CD4-positive, CD25-positive, alpha-beta regulatory T cell (primary cell): Measurements from ENCODE around the gene MS4A13. TPM values are rescaled to one million over a fixed set of nuclear protein-coding genes. Genes with fewer than 3 reads are reported as not detected.
"Not testable (repeated sequence)": the region's sequence is repeated elsewhere in the genome, so short reads cannot be mapped to it uniquely, and the experiment has no call there.

ENCODE experiments used
- ATAC-seq, 2 donors: fragments of 150-1000 bp; cut with Tn5 transposase; one replicate each; pipeline ENCODE4 v1.10.0; 2021; ENCODE audit warnings: low read depth in 2 of 2, moderate number of reproducible peaks in 2 of 2, moderate library complexity in 1 of 2
- DNase-seq, 3 donors: peaks; one replicate each; pipeline versions ENCODE4 v3.0.0 to v3.0.0-alpha.2; 2012 to 2022; ENCODE audit warnings: mixed read lengths in 1 of 3
- H3K27ac ChIP-seq: one replicate; pipeline ENCODE4 v1.7.0; 2013; ENCODE audit warnings: mild to moderate bottlenecking, low read length; ENCODE audit not compliant: insufficient read depth, poor library complexity, severe bottlenecking
- H3K27me3 ChIP-seq: one replicate; pipeline ENCODE4 v1.7.0; 2013; ENCODE audit warnings: low read length; ENCODE audit not compliant: control insufficient read depth, insufficient read depth
- H3K36me3 ChIP-seq: one replicate; pipeline ENCODE4 v1.7.0; 2013; ENCODE audit warnings: mild to moderate bottlenecking, low read length, moderate library complexity; ENCODE audit not compliant: control insufficient read depth, insufficient read depth
- H3K4me1 ChIP-seq: 2 replicates; pipeline ENCODE4 v1.7.0; 2013; ENCODE audit warnings: mild to moderate bottlenecking, low read length; ENCODE audit not compliant: insufficient read depth, control insufficient read depth, poor library complexity, severe bottlenecking
- H3K4me3 ChIP-seq: one replicate; pipeline ENCODE4 v1.7.0; 2013; ENCODE audit warnings: low read depth, mild to moderate bottlenecking, low read length, moderate library complexity
- H3K9me3 ChIP-seq, 2 experiments: 1 replicate in 1 of 2; 2 replicates in 1 of 2; pipeline ENCODE4 v1.7.0; 2013; ENCODE audit warnings: low read length in 2 of 2, mild to moderate bottlenecking in 1 of 2, moderate library complexity in 1 of 2; ENCODE audit not compliant: control insufficient read depth in 2 of 2
- H3K27ac Mint-ChIP-seq, 3 donors: one replicate each; pipeline ENCODE4 v1.8.0; 2020 to 2022; ENCODE audit warnings: mild to moderate bottlenecking in 3 of 3, mixed read lengths in 3 of 3, moderate library complexity in 2 of 3
- H3K27me3 Mint-ChIP-seq: one replicate; pipeline ENCODE4 v1.8.0; 2022; ENCODE audit warnings: mild to moderate bottlenecking, mixed read lengths
- H3K36me3 Mint-ChIP-seq: one replicate; pipeline ENCODE4 v1.8.0; 2020; ENCODE audit warnings: mixed read lengths
- H3K4me1 Mint-ChIP-seq, 4 donors: one replicate each; pipeline ENCODE4 v1.8.0; 2020 to 2022; ENCODE audit warnings: mixed read lengths in 4 of 4, mild to moderate bottlenecking in 1 of 4
- H3K4me3 Mint-ChIP-seq, 4 donors: one replicate each; pipeline ENCODE4 v1.8.0; 2020 to 2022; ENCODE audit warnings: mild to moderate bottlenecking in 4 of 4, mixed read lengths in 4 of 4, moderate library complexity in 3 of 4
- H3K9me3 Mint-ChIP-seq, 7 donors: one replicate each; pipeline ENCODE4 v1.8.0; 2020 to 2022; ENCODE audit warnings: mixed read lengths in 7 of 7, mild to moderate bottlenecking in 3 of 7, moderate library complexity in 2 of 7
- polyA plus RNA-seq, 4 donors: library from polyadenylated mRNA; unstranded; fragments of 300-500 nt; fragmentation: Illumina TruSeq; gene quantifications; one replicate each; pipeline ENCODE4 v1.2.3, GENCODE V29; 2021
- total RNA-seq: library from RNA; stranded (reverse); gene quantifications from one replicate; pipeline ENCODE4 v1.2.3, GENCODE V29; 2022

Gene MS4A13
- total and polyA plus RNA-seq, 5 donors from 2014 or later, result not detected

- not testable (repeated sequence) for H3K9me3 Mint-ChIP-seq
These were observed 23.4 kb downstream of the MS4A13 start for GRCh38 chr11:60538627-60539026.

DNA sequence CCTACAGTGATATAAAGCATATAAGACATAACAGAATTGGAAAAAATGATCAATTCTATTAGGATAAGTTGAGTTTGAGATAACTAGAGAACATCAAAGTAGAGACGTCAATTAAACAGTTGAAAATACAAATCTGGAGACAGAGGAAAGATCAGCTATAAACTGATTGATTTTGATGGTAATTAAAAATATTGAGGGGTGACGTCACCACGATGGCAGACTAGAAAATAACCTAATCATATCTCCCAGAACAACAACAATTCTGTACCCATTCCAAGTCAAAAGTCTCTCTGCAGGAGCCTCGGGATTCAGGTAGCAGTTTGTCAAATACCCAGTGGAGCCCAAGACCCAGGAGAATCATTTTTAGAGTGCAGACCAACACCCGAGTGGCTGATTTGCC lies 28.9 kb downstream of the MS4A13 start:
- Mint-ChIP-seq H3K36me3 (peaks cover 3% of the 10 kb centered on the region), H3K4me1 (no peaks in the 10 kb centered on the region), H3K27me3 (peaks cover 5% of the 10 kb centered on the region), H3K4me3 (no peak overlapping the region), H3K27ac (no peak overlapping the region), H3K9me3 (peaks cover 0 to 5% (median 3%) of the 10 kb centered on the region in 7 donors)
- ATAC-seq, result no peak
- H3K4me1 ChIP-seq, result no peaks in the 10 kb centered on the region
- H3K9me3 ChIP-seq, result no peaks in the 10 kb centered on the region
- H3K36me3 ChIP-seq, result no peaks in the 10 kb centered on the region
- no peaks in the 10 kb centered on the region for H3K27me3 ChIP-seq
- no peak overlapping the region for H3K4me3 ChIP-seq
- no peak overlapping the region for H3K27ac ChIP-seq
- no peak for DNase-seq

More at GRCh38 chr11:60538627-60539026, 23.4 kb downstream of the MS4A13 start:
- not testable (repeated sequence) for H3K27ac ChIP-seq, H3K4me3 ChIP-seq, H3K4me1 ChIP-seq, H3K9me3 ChIP-seq, H3K36me3 ChIP-seq, H3K27me3 Mint-ChIP-seq, H3K4me1 Mint-ChIP-seq, H3K27me3 ChIP-seq, DNase-seq, H3K4me3 Mint-ChIP-seq, ATAC-seq, H3K27ac Mint-ChIP-seq, H3K36me3 Mint-ChIP-seq

GRCh38 chr11:60561254-60561653 lies 46.1 kb downstream of the MS4A13 start:
- Histone ChIP-seq H3K27ac (no peak overlapping the region), H3K36me3 (no peaks in the 10 kb centered on the region), H3K4me3 (no peak overlapping the region), H3K9me3 (peaks cover 8 to 10% of the 10 kb centered on the region in 2 experiments), H3K4me1 (no peaks in the 10 kb centered on the region), H3K27me3 (no peaks in the 10 kb centered on the region)
- no peak overlapping the region for H3K4me3 Mint-ChIP-seq
- no peak overlapping the region for H3K27ac Mint-ChIP-seq
- ATAC-seq, result no peak
- H3K36me3 Mint-ChIP-seq, result no peaks in the 10 kb centered on the region
- no peak for DNase-seq
- H3K4me1 Mint-ChIP-seq, result no peaks in the 10 kb centered on the region
- peaks cover 0 to 38% (median 12%) of the 10 kb centered on the region in 7 donors for H3K9me3 Mint-ChIP-seq
- peaks cover 6% of the 10 kb centered on the region for H3K27me3 Mint-ChIP-seq

- no peaks in the 10 kb centered on the region for H3K36me3 Mint-ChIP-seq
- DNase-seq (peak in 1 of 3 donors; percentile 15), ATAC-seq (no peak)
- H3K27ac Mint-ChIP-seq, result peak overlapping the region in 1 of 3 donors; percentile 38
- no peaks in the 10 kb centered on the region for H3K4me1 Mint-ChIP-seq
- no peaks in the 10 kb centered on the region for H3K27me3 ChIP-seq
- no peaks in the 10 kb centered on the region for H3K36me3 ChIP-seq
- H3K4me3 ChIP-seq, result no peak overlapping the region
- H3K9me3 ChIP-seq, result peaks cover 5 to 10% of the 10 kb centered on the region in 2 experiments
- H3K4me1 ChIP-seq, result no peaks in the 10 kb centered on the region
- no peak overlapping the region for H3K4me3 Mint-ChIP-seq
- peaks cover 0 to 28% (median 12%) of the 10 kb centered on the region in 7 donors for H3K9me3 Mint-ChIP-seq
- H3K27ac ChIP-seq, result no peak overlapping the region
- peaks cover 10% of the 10 kb centered on the region for H3K27me3 Mint-ChIP-seq
These were observed 48.5 kb downstream of the MS4A13 start for GRCh38 chr11:60563553-60564235.

GRCh38 chr11:60566776-60567175 lies 51.6 kb downstream of the MS4A13 start:
- Mint-ChIP-seq H3K27ac (no peak overlapping the region), H3K27me3 (peaks cover 17% of the 10 kb centered on the region), H3K36me3 (no peaks in the 10 kb centered on the region), H3K4me1 (no peaks in the 10 kb centered on the region), H3K9me3 (peaks cover 0 to 10% (median 4%) of the 10 kb centered on the region in 7 donors), H3K4me3 (no peak overlapping the region)
- DNase-seq (no peak), ATAC-seq (no peak)
- no peaks in the 10 kb centered on the region for H3K36me3 ChIP-seq
- H3K4me3 ChIP-seq, result no peak overlapping the region
- no peaks in the 10 kb centered on the region for H3K9me3 ChIP-seq
- H3K27ac ChIP-seq, result no peak overlapping the region
- H3K4me1 ChIP-seq, result no peaks in the 10 kb centered on the region
- no peaks in the 10 kb centered on the region for H3K27me3 ChIP-seq

GRCh38 chr11:60570970-60571369 lies 55.8 kb downstream of the MS4A13 start:
- ATAC-seq (no peak), DNase-seq (no peak)
- Mint-ChIP-seq H3K36me3 (no peaks in the 10 kb centered on the region), H3K9me3 (peaks cover 0 to 3% (median 0%) of the 10 kb centered on the region in 7 donors), H3K4me1 (no peaks in the 10 kb centered on the region), H3K27ac (no peak overlapping the region), H3K4me3 (no peak overlapping the region), H3K27me3 (peaks cover 10% of the 10 kb centered on the region)
- H3K4me3 ChIP-seq, result no peak overlapping the region
- H3K9me3 ChIP-seq, result no peaks in the 10 kb centered on the region
- no peak overlapping the region for H3K27ac ChIP-seq
- H3K4me1 ChIP-seq, result no peaks in the 10 kb centered on the region
- H3K27me3 ChIP-seq, result peaks cover 3% of the 10 kb centered on the region
- no peaks in the 10 kb centered on the region for H3K36me3 ChIP-seq

GRCh38 chr11:60589611-60590010 lies 74.4 kb downstream of the MS4A13 start:
- H3K36me3 ChIP-seq, result no peaks in the 10 kb centered on the region
- H3K27ac ChIP-seq, result no peak overlapping the region
- H3K4me3 ChIP-seq, result no peak overlapping the region
- ATAC-seq, result no peak
- no peaks in the 10 kb centered on the region for H3K4me1 ChIP-seq
- Mint-ChIP-seq H3K36me3 (no peaks in the 10 kb centered on the region), H3K4me1 (no peaks in the 10 kb centered on the region), H3K4me3 (no peak overlapping the region), H3K27me3 (no peaks in the 10 kb centered on the region), H3K9me3 (peaks cover 0 to 16% (median 4%) of the 10 kb centered on the region in 7 donors), H3K27ac (no peak overlapping the region)
- H3K9me3 ChIP-seq, result peaks cover 0 to 4% of the 10 kb centered on the region in 2 experiments
- DNase-seq, result no peak
- no peaks in the 10 kb centered on the region for H3K27me3 ChIP-seq
